GM23248 (cell line): ENCODE measurements around the gene SPATA4. TPM values are rescaled to one million over a fixed set of nuclear protein-coding genes. Genes with fewer than 3 reads are reported as not detected.

Experiments
- DNase-seq: peaks from one replicate; pipeline ENCODE4 v3.0.0-alpha.2; 2015
- H2AFZ ChIP-seq: fragments of 200-600 bp; sonication (generic); 2 replicates; pipeline ENCODE4 v1.6.1; 2016; ENCODE audit warnings: antibody characterized with exemption
- H3F3A ChIP-seq: fragments of 200-600 bp; sonication (generic); 2 replicates; pipeline ENCODE4 v1.6.1; 2016; ENCODE audit warnings: mild to moderate bottlenecking, antibody characterized with exemption, mixed run types; ENCODE audit not compliant: insufficient read depth
- H3K27ac ChIP-seq: fragments of 200-600 bp; sonication (generic); 2 replicates; pipeline ENCODE4 v1.5.1; 2016; ENCODE audit warnings: mild to moderate bottlenecking
- H3K27me3 ChIP-seq: fragments of 200-600 bp; sonication (generic); replicated peaks from 2 replicates; pipeline ENCODE4 v1.6.1; 2016; ENCODE audit warnings: mild to moderate bottlenecking; ENCODE audit not compliant: insufficient read depth
- H3K36me3 ChIP-seq: fragments of 200-600 bp; sonication (generic); 2 replicates; pipeline ENCODE4 v1.6.1; 2016; ENCODE audit warnings: low read depth, mild to moderate bottlenecking
- H3K4me1 ChIP-seq: fragments of 200-600 bp; sonication (generic); 2 replicates; pipeline ENCODE4 v1.6.1; 2016; ENCODE audit warnings: mild to moderate bottlenecking; ENCODE audit not compliant: insufficient read depth
- H3K4me2 ChIP-seq: fragments of 200-600 bp; sonication (generic); one replicate; pipeline ENCODE4 v1.6.1; 2016; ENCODE audit warnings: mild to moderate bottlenecking; ENCODE audit not compliant: unreplicated experiment
- H3K4me3 ChIP-seq: fragments of 200-600 bp; sonication (generic); 2 replicates; pipeline ENCODE4 v1.5.1; 2016; ENCODE audit warnings: mild to moderate bottlenecking
- H3K79me2 ChIP-seq: fragments of 200-600 bp; sonication (generic); 2 replicates; pipeline ENCODE4 v1.6.1; 2016; ENCODE audit warnings: mild to moderate bottlenecking; ENCODE audit not compliant: insufficient read depth
- H3K9ac ChIP-seq: fragments of 200-600 bp; sonication (generic); 2 replicates; pipeline ENCODE4 v1.6.1; 2016; ENCODE audit warnings: mild to moderate bottlenecking
- H3K9me2 ChIP-seq: fragments of 200-600 bp; sonication (generic); 2 replicates; pipeline ENCODE4 v1.6.1; 2016; ENCODE audit warnings: mixed run types, mild to moderate bottlenecking, moderate library complexity; ENCODE audit not compliant: insufficient read depth
- H3K9me3 ChIP-seq: fragments of 200-600 bp; sonication (generic); one replicate; pipeline ENCODE4 v1.6.1; 2017; ENCODE audit warnings: low read depth
- H4K20me1 ChIP-seq: fragments of 200-600 bp; sonication (generic); 2 replicates; pipeline ENCODE4 v1.6.0; 2016; ENCODE audit not compliant: insufficient read depth
- EZH2 ChIP-seq: fragments of 200-600 bp; sonication (generic); IDR thresholded peaks from 2 replicates; pipeline ENCODE4 v1.6.1; 2018; ENCODE audit warnings: antibody characterized with exemption, mild to moderate bottlenecking; ENCODE audit not compliant: insufficient read depth, poor library complexity, severe bottlenecking
- EZH2phosphoT487 ChIP-seq: fragments of 200-600 bp; sonication (generic); IDR thresholded peaks from 2 replicates; pipeline ENCODE4 v1.6.1; 2018; ENCODE audit warnings: antibody characterized with exemption, moderate library complexity, mild to moderate bottlenecking, low read depth; ENCODE audit not compliant: insufficient read depth
- WGBS, 2 experiments: methylation state at CpG; one replicate each; pipeline ENCODE4 v1.1.6; 2015 to 2017; ENCODE audit warnings: low lambda C conversion rate in 2 of 2, low coverage in 1 of 2; ENCODE audit errors: missing lambda C conversion rate in 2 of 2; 5-methylcytosine and 5-hydroxymethylcytosine counted together
- in situ Hi-C: fragments of 300-500 bp; cut with MboI; formaldehyde crosslinking; loops from 2 replicates; pipeline ENCODE4 v1.15.0; 2020
- polyA plus RNA-seq: library from polyadenylated mRNA; unstranded; fragments of >200 nt; fragmentation: Nextera tagmentation; extraction: Ambion mirVana; gene quantifications from 2 replicates; pipeline ENCODE4 v1.2.1, GENCODE V29; 2016
- total RNA-seq: library from RNA; depleted of rRNA; stranded (reverse); fragments of >200 nt; shearing (Covaris generic); gene quantifications from 2 replicates; pipeline ENCODE4 v1.2.3, GENCODE V29; 2014

Gene SPATA4
- total and polyA plus RNA-seq, 2 experiments from 2014 or later: 0.73 TPM; not detected in 1

DNA sequence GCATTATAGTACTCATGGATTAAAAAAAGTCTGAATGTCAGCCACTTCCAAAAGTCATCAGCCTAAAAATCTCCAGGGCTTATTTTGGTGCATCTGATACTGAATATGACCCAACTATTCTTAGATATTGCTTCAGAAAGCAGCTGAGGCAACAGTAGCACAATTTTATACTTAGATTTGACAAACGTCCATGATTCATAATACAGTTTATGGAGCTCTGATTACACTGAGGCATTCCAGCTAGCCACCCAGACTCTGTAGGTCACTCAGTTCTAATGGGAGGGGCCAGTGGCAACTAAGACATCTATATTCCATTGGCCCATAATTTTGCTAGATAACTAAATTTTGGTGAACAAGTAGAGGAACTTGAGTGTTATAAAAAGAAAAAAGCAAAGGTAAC is 10.3 kb downstream of the SPATA4 start:
- H3K36me3 ChIP-seq: no peaks in the 10 kb centered on the region
- H3K4me1 ChIP-seq: peaks cover 39% of the 10 kb centered on the region
- H3K9me3 ChIP-seq: no peaks in the 10 kb centered on the region
- peak; percentile 88 for DNase-seq
- no peaks in the 10 kb centered on the region for H3F3A ChIP-seq
- no peak overlapping the region for H3K4me2 ChIP-seq
- H3K9ac ChIP-seq: peak overlapping the region; percentile 37
- TF ChIP-seq EZH2phosphoT487 (0 out of 2 replicates have a peak, but pooled peaks have one; percentile 84), EZH2 (no peak)
- H3K4me3 ChIP-seq: no peak overlapping the region
- H3K9me2 ChIP-seq: no peaks in the 10 kb centered on the region
- in situ Hi-C loops: no loop called here
- H2AFZ ChIP-seq: no peak overlapping the region
- H3K27me3 ChIP-seq: no peaks in the 10 kb centered on the region
- no peaks in the 10 kb centered on the region for H4K20me1 ChIP-seq
- no peaks in the 10 kb centered on the region for H3K79me2 ChIP-seq
- WGBS, 2 experiments: 0 to 6% methylated on average over 1 of the region's 1 CpG
- peak overlapping the region; percentile 50 for H3K27ac ChIP-seq

- H3K36me3 ChIP-seq: no peaks in the 10 kb centered on the region
- no peaks in the 10 kb centered on the region for H3K9me2 ChIP-seq
- H3K27me3 ChIP-seq: no peaks in the 10 kb centered on the region
- H3K4me1 ChIP-seq: no peaks in the 10 kb centered on the region
- no peak overlapping the region for H3K4me2 ChIP-seq
- no peaks in the 10 kb centered on the region for H4K20me1 ChIP-seq
- H3K79me2 ChIP-seq: no peaks in the 10 kb centered on the region
- H2AFZ ChIP-seq: no peak overlapping the region
- no peaks in the 10 kb centered on the region for H3K9me3 ChIP-seq
- no peak overlapping the region for H3K9ac ChIP-seq
- TF ChIP-seq EZH2 (no peak), EZH2phosphoT487 (no peak)
- in situ Hi-C loops: no loop called here
- no peak overlapping the region for H3K27ac ChIP-seq
- no peak overlapping the region for H3K4me3 ChIP-seq
- DNase-seq: no peak
- 91 to 92% methylated on average over 3 of the region's 3 CpGs for WGBS, 2 experiments
- H3F3A ChIP-seq: no peaks in the 10 kb centered on the region
Measured at GRCh38 chr4:176163041-176163440, 32.3 kb downstream of the SPATA4 start.

DNA sequence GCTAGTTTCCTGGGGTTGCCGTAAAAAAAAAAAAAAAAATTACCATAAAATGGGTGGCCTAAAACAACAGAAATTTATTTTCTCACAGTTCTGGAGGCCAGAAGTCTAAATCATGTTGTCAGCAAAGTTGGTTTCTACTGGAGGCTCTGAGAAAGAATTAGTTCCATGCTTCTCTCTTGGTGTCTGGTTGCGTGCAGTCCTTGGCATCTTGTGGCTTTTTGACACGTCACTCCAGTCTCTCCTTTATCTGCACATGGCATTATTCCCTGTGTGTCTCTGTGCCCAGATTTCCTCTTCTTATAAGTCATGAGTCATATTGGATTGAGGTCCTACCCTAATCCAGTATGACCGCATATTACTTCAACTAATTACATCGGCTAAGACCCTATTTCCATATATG is 38.7 kb downstream of the SPATA4 start:
- WGBS, 2 experiments: 6 to 7% methylated on average over 5 of the region's 5 CpGs
- Histone ChIP-seq H2AFZ (peak overlapping the region; percentile 25; the same call in 1 of the 2 replicates), H3K9me3 (no peaks in the 10 kb centered on the region), H3K4me2 (peak overlapping the region; percentile 3), H3K4me1 (peaks cover 14% of the 10 kb centered on the region), H3K27me3 (no peaks in the 10 kb centered on the region), H3K79me2 (no peaks in the 10 kb centered on the region), H3F3A (peaks cover 14% of the 10 kb centered on the region; the same call in 1 of the 2 replicates), H3K9me2 (no peaks in the 10 kb centered on the region), H3K27ac (peak overlapping the region; percentile 82), H4K20me1 (no peaks in the 10 kb centered on the region), H3K4me3 (no peak overlapping the region), H3K9ac (peak overlapping the region; percentile 53), H3K36me3 (no peaks in the 10 kb centered on the region)
- in situ Hi-C loops: no loop called here
- peak; percentile 98 for DNase-seq
- peak; percentile 74; the same call in 1 of the 2 replicates for TF ChIP-seq EZH2phosphoT487
- no peak for TF ChIP-seq EZH2

GRCh38 chr4:176153124-176153523 is 42.3 kb downstream of the SPATA4 start:
- H3K27me3 ChIP-seq: no peaks in the 10 kb centered on the region
- H3K4me2 ChIP-seq: no peak overlapping the region
- no peaks in the 10 kb centered on the region for H3K36me3 ChIP-seq
- no peak overlapping the region for H2AFZ ChIP-seq
- peaks cover 29% of the 10 kb centered on the region for H3K4me1 ChIP-seq
- H3K4me3 ChIP-seq: no peak overlapping the region
- H3K9ac ChIP-seq: no peak overlapping the region
- H3K79me2 ChIP-seq: no peaks in the 10 kb centered on the region
- H3F3A ChIP-seq: peaks cover 14% of the 10 kb centered on the region; the same call in 1 of the 2 replicates
- no peak for DNase-seq
- no peaks in the 10 kb centered on the region for H4K20me1 ChIP-seq
- no peaks in the 10 kb centered on the region for H3K9me2 ChIP-seq
- TF ChIP-seq EZH2 (no peak), EZH2phosphoT487 (no peak)
- WGBS, 2 experiments: 98% methylated on average over 4 of the region's 4 CpGs
- H3K9me3 ChIP-seq: no peaks in the 10 kb centered on the region
- H3K27ac ChIP-seq: no peak overlapping the region
- in situ Hi-C loops: no loop called here

GRCh38 chr4:176150704-176151103 is 44.7 kb downstream of the SPATA4 start:
- Histone ChIP-seq H3K9me2 (no peaks in the 10 kb centered on the region), H3K79me2 (no peaks in the 10 kb centered on the region), H3K27ac (no peak overlapping the region), H3K4me2 (no peak overlapping the region), H2AFZ (peak overlapping the region; percentile 65; the same call in 1 of the 2 replicates), H3K4me1 (peaks cover 15% of the 10 kb centered on the region), H3K27me3 (no peaks in the 10 kb centered on the region), H3F3A (no peaks in the 10 kb centered on the region), H3K9me3 (no peaks in the 10 kb centered on the region), H3K9ac (no peak overlapping the region), H3K36me3 (no peaks in the 10 kb centered on the region), H3K4me3 (no peak overlapping the region), H4K20me1 (no peaks in the 10 kb centered on the region)
- no peak for DNase-seq
- TF ChIP-seq EZH2 (no peak), EZH2phosphoT487 (no peak)
- in situ Hi-C loops: no loop called here
- WGBS, 2 experiments: 61% methylated on average over 2 of the region's 2 CpGs
